Endothelial cell of umbilical vein (primary cell): ENCODE results near the gene DMXL1. TPM values are rescaled to one million over a fixed set of nuclear protein-coding genes. Genes with fewer than 3 reads are reported as not detected.

Source experiments
- BruUV-seq: library from RNA; stranded (reverse); fragments of 400-500 nt; replicated peaks from 2 replicates; lab custom pipeline; 2021; lab: Mats Ljungman, UMichigan
- CTCF ChIA-PET: fragments of 300-600, 350-600 bp; sonication (Branson Sonifier 250); formaldehyde crosslinking; loops from one replicate; lab custom pipeline; 2021; ENCODE audit warnings: antibody characterized with exemption, inconsistent platforms; lab: Charles Lee
- POLR2A ChIA-PET: fragments of 300-600, 350-600 bp; sonication (Branson Sonifier 250); formaldehyde crosslinking; loops from one replicate; lab custom pipeline; 2021; ENCODE audit warnings: antibody characterized with exemption, inconsistent platforms; lab: Charles Lee
- DNase-seq: peaks from one replicate; pipeline ENCODE4 v3.0.0-alpha.2; 2011; ENCODE audit warnings: low read depth, low spot score
- FAIRE-seq: peaks from 2 replicates; lab custom pipeline; 2011; peaks lifted over from hg19 to GRCh38; lab: Jason Lieb, UNC
- H2AFZ ChIP-seq: 2 replicates; pipeline ENCODE4 v1.6.0; 2012; ENCODE audit warnings: low read depth, low read length, control low read depth, inconsistent platforms
- H3K27ac ChIP-seq: 2 replicates; pipeline ENCODE4 v1.5.1; 2011; ENCODE audit warnings: low read depth, mild to moderate bottlenecking, control low read depth, low read length, moderate library complexity; ENCODE audit not compliant: insufficient read depth
- H3K27me3 ChIP-seq, 2 experiments: 2 replicates each; pipeline versions ENCODE4 v1.6.0 to v1.6.1; 2011; ENCODE audit warnings: low read length in 2 of 2, mixed read lengths in 1 of 2; ENCODE audit not compliant: control insufficient read depth in 2 of 2, insufficient read depth in 2 of 2
- H3K36me3 ChIP-seq, 2 experiments: 2 replicates in 1 of 2; 3 replicates in 1 of 2; pipeline ENCODE4 v1.5.1; 2011; ENCODE audit warnings: low read length in 2 of 2, mild to moderate bottlenecking in 1 of 2, moderate library complexity in 1 of 2; ENCODE audit not compliant: control insufficient read depth in 2 of 2, insufficient read depth in 2 of 2; ENCODE audit errors: extremely low read depth in 1 of 2
- H3K4me1 ChIP-seq: 3 replicates; pipeline ENCODE4 v1.5.1; 2011; ENCODE audit warnings: mild to moderate bottlenecking, low read length; ENCODE audit not compliant: control insufficient read depth, insufficient read depth; ENCODE audit errors: extremely low read depth
- H3K4me2 ChIP-seq: 2 replicates; pipeline ENCODE4 v1.6.1; 2011; ENCODE audit warnings: low read length, control low read depth, mixed read lengths; ENCODE audit not compliant: insufficient read depth
- H3K4me3 ChIP-seq, 3 experiments: fragments of 200-600 bp in 1 of 3; sonication (generic), shearing (Covaris generic) in 1 of 3; replicated peaks in 1 of 3; 2 replicates each; pipeline ENCODE4 v1.5.1; 2011 to 2016; ENCODE audit warnings: control low read depth in 3 of 3, low read length in 3 of 3, mild to moderate bottlenecking in 2 of 3, inconsistent platforms in 1 of 3, low read depth in 1 of 3, moderate library complexity in 1 of 3; ENCODE audit not compliant: insufficient read depth in 1 of 3
- H3K79me2 ChIP-seq: 2 replicates; pipeline ENCODE4 v1.6.0; 2012; ENCODE audit warnings: low read length, inconsistent platforms; ENCODE audit not compliant: control insufficient read depth, insufficient read depth
- H3K9ac ChIP-seq: replicated peaks from 2 replicates; pipeline ENCODE3; 2011; ENCODE audit warnings: low read length, control low read depth; ENCODE audit not compliant: insufficient read depth; ENCODE audit errors: extremely low read depth
- H3K9me1 ChIP-seq: replicated peaks from 3 replicates; pipeline ENCODE4 v1.6.0; 2011; ENCODE audit warnings: mild to moderate bottlenecking, low read length; ENCODE audit not compliant: control insufficient read depth, insufficient read depth; ENCODE audit errors: extremely low read depth
- H3K9me3 ChIP-seq: replicated peaks from 2 replicates; pipeline ENCODE4 v1.5.1; 2012; ENCODE audit warnings: low read length, inconsistent platforms; ENCODE audit not compliant: control insufficient read depth, insufficient read depth
- H4K20me1 ChIP-seq: replicated peaks from 2 replicates; pipeline ENCODE3; 2011; ENCODE audit warnings: mild to moderate bottlenecking, low read length; ENCODE audit not compliant: control insufficient read depth, insufficient read depth; ENCODE audit errors: extremely low read depth
- EZH2 ChIP-seq: IDR thresholded peaks from 2 replicates; pipeline ENCODE4 v1.6.1; 2012; ENCODE audit warnings: borderline replicate concordance, low read depth, mild to moderate bottlenecking, moderate library complexity, low read length, inconsistent platforms; ENCODE audit not compliant: severe bottlenecking
- FOS ChIP-seq: IDR thresholded peaks from 2 replicates; pipeline ENCODE4 v1.6.1; 2011; ENCODE audit warnings: mild to moderate bottlenecking, low read length, moderate library complexity, borderline replicate concordance; ENCODE audit not compliant: insufficient read depth
- GATA2 ChIP-seq: IDR thresholded peaks from 2 replicates; pipeline ENCODE4 v1.7.0; 2011; ENCODE audit warnings: low read depth, mild to moderate bottlenecking, moderate library complexity, mixed read lengths, low read length; ENCODE audit not compliant: insufficient read length, insufficient read depth
- JUN ChIP-seq: IDR thresholded peaks from 2 replicates; pipeline ENCODE4 v1.6.1; 2011; ENCODE audit warnings: borderline replicate concordance, low read depth; ENCODE audit not compliant: insufficient read length, insufficient read depth
- MAX ChIP-seq: IDR thresholded peaks from 2 replicates; pipeline ENCODE4 v1.6.1; 2011; ENCODE audit not compliant: insufficient read depth, insufficient read length
- MYC ChIP-seq: IDR thresholded peaks from one replicate; pipeline ENCODE4 v1.6.1; 2011; ENCODE audit warnings: mild to moderate bottlenecking, low read depth, low read length
- POLR2A ChIP-seq: IDR thresholded peaks from 2 replicates; pipeline ENCODE4 v1.6.1; 2012; ENCODE audit warnings: low read depth, mild to moderate bottlenecking, control low read depth, low read length
- POLR2AphosphoS5 ChIP-seq: IDR thresholded peaks from 2 replicates; pipeline ENCODE4 v1.6.1; 2012; ENCODE audit warnings: low read depth, mild to moderate bottlenecking, control low read depth, low read length, moderate library complexity; ENCODE audit not compliant: insufficient read depth
- dilution Hi-C: fragments of 300-500 bp; cut with MboI; formaldehyde crosslinking; loops from one replicate; pipeline ENCODE4 v1.15.0; 2019; ENCODE audit warnings: low sequenced_read_pairs; ENCODE audit not compliant: extremely low pct_ligation_motif_present
- intact Hi-C: fragments of 100-400 bp; cut with micrococcal nuclease; formaldehyde crosslinking; loops from one replicate; pipeline ENCODE4 v1.10.0; 2022
- polyA plus RNA-seq, 4 experiments: library from polyadenylated mRNA; depleted of rRNA in 3 of 4; stranded (reverse) in 3 of 4; unstranded in 1 of 4; fragments of >200 nt; gene quantifications; 2 replicates each; pipeline versions ENCODE4 v1.2.1 to v1.2.3, GENCODE V29; 2011 to 2012; ENCODE audit warnings: missing spikeins in 1 of 4
- total RNA-seq: library from RNA; stranded (reverse); gene quantifications from 2 replicates; pipeline ENCODE4 v1.2.3, GENCODE V29; 2021
- TF ChIP-seq, protein P1 (sequence below), 2 donors: IDR thresholded peaks; 1 replicate in 1 of 2; 2 replicates in 1 of 2; pipeline ENCODE4 v1.5.1; 2011; ENCODE audit warnings: low read length in 2 of 2, mild to moderate bottlenecking in 2 of 2, moderate library complexity in 2 of 2, control low read depth in 1 of 2, inconsistent platforms in 1 of 2, low read depth in 1 of 2; ENCODE audit not compliant: insufficient read depth in 1 of 2; ENCODE audit errors: extremely low read depth in 1 of 2

The DMXL1 gene
- total and polyA plus RNA-seq, 2 donors (not counting 3 experiments of a cell fraction or from before 2014, with no cell fraction given) = 5.4 to 24.7 TPM

DNA sequence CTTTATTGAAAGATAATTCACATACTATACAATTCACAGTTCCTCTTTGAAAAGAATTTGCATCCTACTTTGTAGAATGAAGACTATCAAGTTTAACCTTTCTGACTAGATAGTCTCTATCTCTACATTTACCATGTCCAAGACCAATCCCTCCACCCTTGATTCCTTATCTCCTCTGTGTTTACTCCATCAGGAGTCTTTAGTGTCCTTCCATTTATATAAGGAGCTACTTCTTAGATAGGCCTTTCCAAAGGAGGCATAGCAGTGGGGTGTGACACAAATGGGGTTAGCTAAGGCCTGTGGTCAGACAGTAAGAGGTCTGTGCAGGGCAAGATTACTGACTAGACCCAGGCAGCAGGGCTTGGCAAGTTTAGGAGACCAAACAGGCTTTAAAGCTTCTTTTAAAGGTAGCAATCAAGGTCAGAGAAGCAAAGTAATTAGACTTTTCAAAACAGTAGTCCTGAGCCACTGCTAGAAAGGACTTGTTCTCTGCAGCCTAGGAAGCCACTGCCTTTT lies 11.1 kb upstream of the DMXL1 start:
- Histone ChIP-seq H3K9me3 (no peaks in the 10 kb centered on the region), H3K27me3 (no peaks in the 10 kb centered on the region), H3K9me1 (no peaks in the 10 kb centered on the region), H3K27ac (no peak overlapping the region), H3K4me1 (no peaks in the 10 kb centered on the region), H3K4me2 (no peak overlapping the region), H3K4me3 (no peak overlapping the region), H3K9ac (no peak overlapping the region), H3K79me2 (no peaks in the 10 kb centered on the region), H3K36me3 (no peaks in the 10 kb centered on the region), H4K20me1 (no peaks in the 10 kb centered on the region), H2AFZ (no peak overlapping the region)
- no peak for DNase-seq
- no peak for FAIRE-seq
- dilution Hi-C loops (no loop called here), intact Hi-C loops (no loop called here)
- no TSS peak for BruUV-seq
- ChIA-PET CTCF (interaction anchor here (1.0 to 1.3 kb wide), 2 partner anchors 11 to 352 kb away, joined by 3 read pairs; no protein-coding TSS in a partner anchor), POLR2A (no interaction called here)
- TF ChIP-seq EZH2 = no peak
- TF ChIP-seq GATA2 = no peak
- TF ChIP-seq MAX = no peak
- no peak for TF ChIP-seq POLR2A
- TF ChIP-seq JUN = no peak
- TF ChIP-seq FOS = no peak
- TF ChIP-seq POLR2AphosphoS5 = no peak
- TF ChIP-seq, protein P1, sequence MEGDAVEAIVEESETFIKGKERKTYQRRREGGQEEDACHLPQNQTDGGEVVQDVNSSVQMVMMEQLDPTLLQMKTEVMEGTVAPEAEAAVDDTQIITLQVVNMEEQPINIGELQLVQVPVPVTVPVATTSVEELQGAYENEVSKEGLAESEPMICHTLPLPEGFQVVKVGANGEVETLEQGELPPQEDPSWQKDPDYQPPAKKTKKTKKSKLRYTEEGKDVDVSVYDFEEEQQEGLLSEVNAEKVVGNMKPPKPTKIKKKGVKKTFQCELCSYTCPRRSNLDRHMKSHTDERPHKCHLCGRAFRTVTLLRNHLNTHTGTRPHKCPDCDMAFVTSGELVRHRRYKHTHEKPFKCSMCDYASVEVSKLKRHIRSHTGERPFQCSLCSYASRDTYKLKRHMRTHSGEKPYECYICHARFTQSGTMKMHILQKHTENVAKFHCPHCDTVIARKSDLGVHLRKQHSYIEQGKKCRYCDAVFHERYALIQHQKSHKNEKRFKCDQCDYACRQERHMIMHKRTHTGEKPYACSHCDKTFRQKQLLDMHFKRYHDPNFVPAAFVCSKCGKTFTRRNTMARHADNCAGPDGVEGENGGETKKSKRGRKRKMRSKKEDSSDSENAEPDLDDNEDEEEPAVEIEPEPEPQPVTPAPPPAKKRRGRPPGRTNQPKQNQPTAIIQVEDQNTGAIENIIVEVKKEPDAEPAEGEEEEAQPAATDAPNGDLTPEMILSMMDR (IDR thresholded peaks at IDR 0.05; ENCODE audit: extremely low read depth in 1 of 2, insufficient read depth in 1 of 2, low read depth in 1 of 2, low read length in 2 of 2) = no peak
- TF ChIP-seq MYC = no peak
